HG02610 (cell line): ENCODE measurements around the gene ZNF592.

Experiments
- ATAC-seq: cut with Tn5 transposase; IDR thresholded peaks from one replicate; pipeline ENCODE4 v1.9.1; 2021; ENCODE audit warnings: mild to moderate bottlenecking, moderate library complexity; ENCODE audit not compliant: unreplicated experiment

The ZNF592 gene, protein sequence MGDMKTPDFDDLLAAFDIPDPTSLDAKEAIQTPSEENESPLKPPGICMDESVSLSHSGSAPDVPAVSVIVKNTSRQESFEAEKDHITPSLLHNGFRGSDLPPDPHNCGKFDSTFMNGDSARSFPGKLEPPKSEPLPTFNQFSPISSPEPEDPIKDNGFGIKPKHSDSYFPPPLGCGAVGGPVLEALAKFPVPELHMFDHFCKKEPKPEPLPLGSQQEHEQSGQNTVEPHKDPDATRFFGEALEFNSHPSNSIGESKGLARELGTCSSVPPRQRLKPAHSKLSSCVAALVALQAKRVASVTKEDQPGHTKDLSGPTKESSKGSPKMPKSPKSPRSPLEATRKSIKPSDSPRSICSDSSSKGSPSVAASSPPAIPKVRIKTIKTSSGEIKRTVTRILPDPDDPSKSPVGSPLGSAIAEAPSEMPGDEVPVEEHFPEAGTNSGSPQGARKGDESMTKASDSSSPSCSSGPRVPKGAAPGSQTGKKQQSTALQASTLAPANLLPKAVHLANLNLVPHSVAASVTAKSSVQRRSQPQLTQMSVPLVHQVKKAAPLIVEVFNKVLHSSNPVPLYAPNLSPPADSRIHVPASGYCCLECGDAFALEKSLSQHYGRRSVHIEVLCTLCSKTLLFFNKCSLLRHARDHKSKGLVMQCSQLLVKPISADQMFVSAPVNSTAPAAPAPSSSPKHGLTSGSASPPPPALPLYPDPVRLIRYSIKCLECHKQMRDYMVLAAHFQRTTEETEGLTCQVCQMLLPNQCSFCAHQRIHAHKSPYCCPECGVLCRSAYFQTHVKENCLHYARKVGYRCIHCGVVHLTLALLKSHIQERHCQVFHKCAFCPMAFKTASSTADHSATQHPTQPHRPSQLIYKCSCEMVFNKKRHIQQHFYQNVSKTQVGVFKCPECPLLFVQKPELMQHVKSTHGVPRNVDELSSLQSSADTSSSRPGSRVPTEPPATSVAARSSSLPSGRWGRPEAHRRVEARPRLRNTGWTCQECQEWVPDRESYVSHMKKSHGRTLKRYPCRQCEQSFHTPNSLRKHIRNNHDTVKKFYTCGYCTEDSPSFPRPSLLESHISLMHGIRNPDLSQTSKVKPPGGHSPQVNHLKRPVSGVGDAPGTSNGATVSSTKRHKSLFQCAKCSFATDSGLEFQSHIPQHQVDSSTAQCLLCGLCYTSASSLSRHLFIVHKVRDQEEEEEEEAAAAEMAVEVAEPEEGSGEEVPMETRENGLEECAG (N-terminal part only)

DNA sequence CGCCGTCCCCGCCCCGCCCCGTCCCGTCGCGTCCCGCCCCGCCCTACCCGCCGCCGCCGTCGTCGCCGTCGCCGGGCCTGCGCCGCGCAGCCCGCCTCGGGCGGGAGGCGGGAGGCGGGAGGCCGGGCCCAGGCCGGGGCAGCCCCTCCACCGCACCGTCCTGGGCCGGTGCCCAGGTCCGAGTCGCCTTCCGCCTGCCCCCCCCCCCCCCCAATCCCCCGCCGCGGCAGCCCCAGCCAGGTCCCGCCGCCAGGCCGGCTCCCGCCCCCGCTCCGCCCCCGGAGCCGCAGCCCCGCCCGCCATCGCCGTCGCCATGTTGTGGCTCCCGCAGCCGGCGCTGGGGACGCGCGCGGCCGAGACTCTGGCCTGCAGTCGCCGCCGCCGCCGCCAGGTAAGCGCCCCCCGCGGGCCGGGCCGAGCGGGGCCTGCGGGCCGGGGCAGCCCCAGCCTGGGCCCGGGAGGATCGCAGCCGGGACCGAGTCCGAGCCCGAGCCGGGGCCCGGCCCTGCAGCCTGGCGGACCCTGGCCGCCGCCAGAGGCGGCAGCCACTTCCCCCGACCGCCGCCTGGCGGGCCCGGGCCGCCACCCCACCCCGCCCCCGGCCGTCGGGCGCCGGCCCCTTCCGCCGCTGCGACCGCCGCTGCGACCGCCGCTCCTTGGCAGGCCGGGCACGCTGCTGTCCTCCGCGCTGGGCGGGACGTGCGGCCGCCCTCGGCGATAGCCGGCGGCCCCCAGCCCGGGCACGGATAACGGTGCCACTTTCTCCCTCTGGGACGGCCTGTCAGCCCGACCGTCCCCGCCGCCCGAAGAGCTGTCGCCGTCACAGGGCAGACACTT, at the start of gene ZNF592:
Gene ZNF592 (plus strand): TSS at position 319 of the 837 bp plus-strand sequence. CDS start 34,084 bp downstream, outside the sequence.
- ATAC-seq = peak; percentile 45

GRCh38 chr15:84699538-84700191, 48.7 kb upstream of the ZNF592 start:
- ATAC-seq = no peak

GRCh38 chr15:84702961-84703482, 45.4 kb upstream of the ZNF592 start:
- ATAC-seq = no peak

GRCh38 chr15:84703808-84704207, 44.6 kb upstream of the ZNF592 start:
- no peak for ATAC-seq

GRCh38 chr15:84714372-84714771, 34.0 kb upstream of the ZNF592 start:
- no peak for ATAC-seq

DNA sequence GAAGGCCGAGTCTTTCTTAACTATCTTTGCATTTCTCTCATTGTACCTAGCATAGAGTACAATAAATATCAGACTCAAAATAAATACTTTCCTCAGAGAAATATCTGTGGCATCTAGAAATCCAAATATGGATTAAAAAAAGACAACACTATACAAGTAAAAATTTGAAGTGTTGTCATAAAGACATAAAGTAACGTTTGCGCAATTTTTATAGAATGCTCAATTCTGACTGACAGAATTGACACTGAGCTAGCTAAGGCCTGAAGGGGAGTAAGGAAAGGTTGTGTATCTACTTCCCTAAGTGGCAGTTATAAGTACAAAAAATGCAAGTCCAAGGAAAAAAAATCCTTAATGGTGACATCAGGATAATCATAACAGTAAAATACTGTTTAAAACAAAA, 33.6 kb upstream of the ZNF592 start:
- no peak for ATAC-seq

DNA sequence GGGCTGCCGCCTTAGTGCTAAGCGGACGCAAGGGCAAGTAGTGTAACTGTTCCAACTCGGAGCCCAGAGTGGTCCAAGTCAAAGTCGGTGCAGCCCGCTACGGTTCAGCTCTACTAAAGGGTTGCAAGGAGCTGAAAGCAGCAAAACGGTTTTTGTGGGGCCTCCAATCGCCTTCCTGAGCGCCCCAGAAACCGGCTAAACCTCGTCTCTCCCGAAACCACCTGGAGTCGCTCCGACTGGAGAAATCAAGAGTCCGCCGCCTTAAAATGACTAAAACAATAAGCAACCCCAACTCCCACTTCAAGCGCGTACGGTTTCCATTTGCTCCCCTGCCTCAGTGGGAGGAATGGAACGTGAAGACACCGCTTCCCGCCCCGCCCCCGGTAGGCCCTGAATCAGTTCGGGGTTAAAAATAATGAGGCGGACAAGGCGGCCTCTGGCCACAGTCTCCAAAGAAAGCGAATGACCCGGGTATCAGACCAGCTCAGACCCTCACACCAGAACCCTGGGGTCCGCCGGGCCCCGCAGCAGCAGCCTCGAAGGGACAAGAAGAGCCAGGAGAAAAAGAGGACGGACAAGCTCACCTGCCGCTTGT, 32.9 kb upstream of the ZNF592 start:
- no peak for ATAC-seq

- ATAC-seq = peak; percentile 95
Measured at GRCh38 chr15:84716036-84716732, 32.2 kb upstream of the ZNF592 start, which contains the start of gene SEC11A. Gene SEC11A, minus strand, starts transcription at chr15:84716139. Its CDS starts 64 bp downstream, at chr15:84716075.

DNA sequence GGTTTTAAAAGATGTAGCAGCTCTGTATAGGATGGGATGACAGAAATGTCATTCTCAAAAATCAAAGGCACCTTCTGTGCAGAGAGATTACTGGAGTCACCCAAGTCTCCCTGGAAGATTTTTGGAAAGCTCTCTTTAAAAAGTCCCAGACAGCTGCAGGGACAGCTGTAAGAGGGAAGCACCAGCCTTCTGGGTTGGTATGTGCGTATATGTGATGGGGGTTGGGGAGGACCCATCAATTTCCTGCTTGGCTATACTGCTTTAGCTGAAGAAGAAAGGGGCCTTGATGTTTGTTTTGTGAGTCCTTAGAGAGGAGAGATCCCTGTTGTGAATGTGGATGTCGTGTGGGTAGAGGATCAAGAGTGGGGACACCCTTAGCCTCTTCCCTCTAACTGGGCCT, 27.0 kb upstream of the ZNF592 start:
- ATAC-seq = no peak

DNA sequence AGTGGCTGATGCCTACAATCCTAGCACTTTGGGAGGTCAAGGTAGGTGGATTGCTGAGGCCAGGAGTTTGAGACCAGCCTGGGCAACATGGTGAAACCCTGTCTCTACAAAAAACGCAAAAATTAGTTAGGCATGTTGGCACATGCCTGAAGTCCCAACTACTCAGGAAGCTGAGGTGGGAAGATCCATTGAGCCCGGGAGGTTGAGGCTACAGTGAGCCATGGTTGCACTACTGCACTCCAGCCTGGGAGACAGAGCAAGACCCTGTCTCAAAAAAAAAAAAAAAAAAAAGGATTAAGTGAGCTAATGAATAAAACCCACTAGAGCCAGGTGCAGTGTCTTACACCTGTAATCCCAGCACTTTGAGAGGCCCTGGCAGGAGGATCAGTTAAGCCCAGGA, 25.8 kb upstream of the ZNF592 start:
- no peak for ATAC-seq

- ATAC-seq = no peak
Measured at GRCh38 chr15:84725001-84725491, 23.3 kb upstream of the ZNF592 start.

GRCh38 chr15:84727429-84727828, 21.0 kb upstream of the ZNF592 start:
- no peak for ATAC-seq

GRCh38 chr15:84731774-84732173, 16.6 kb upstream of the ZNF592 start:
- ATAC-seq = no peak

- peak; percentile 48 for ATAC-seq
Measured at GRCh38 chr15:84734794-84735479, 13.5 kb upstream of the ZNF592 start.

- peak; percentile 63 for ATAC-seq
Measured at GRCh38 chr15:84735480-84736061, 12.8 kb upstream of the ZNF592 start.

- ATAC-seq = peak; percentile 50
Measured at GRCh38 chr15:84736375-84736774, 12.0 kb upstream of the ZNF592 start.

- no peak for ATAC-seq
Measured at GRCh38 chr15:84737005-84737404, 11.4 kb upstream of the ZNF592 start.
